AG09319 (cell line): ENCODE data around the gene HDGFL2.

ENCODE experiments used
- DNase-seq: peaks from one replicate; pipeline ENCODE4 v3.0.0-alpha.2; 2010; ENCODE audit warnings: low read depth; ENCODE audit errors: extremely low read depth
- TF ChIP-seq, protein P1 (sequence below): IDR thresholded peaks from 2 replicates; pipeline ENCODE4 v1.5.1; 2011; ENCODE audit warnings: low read depth, mild to moderate bottlenecking, inconsistent platforms, low read length, moderate library complexity

The HDGFL2 gene

DNA sequence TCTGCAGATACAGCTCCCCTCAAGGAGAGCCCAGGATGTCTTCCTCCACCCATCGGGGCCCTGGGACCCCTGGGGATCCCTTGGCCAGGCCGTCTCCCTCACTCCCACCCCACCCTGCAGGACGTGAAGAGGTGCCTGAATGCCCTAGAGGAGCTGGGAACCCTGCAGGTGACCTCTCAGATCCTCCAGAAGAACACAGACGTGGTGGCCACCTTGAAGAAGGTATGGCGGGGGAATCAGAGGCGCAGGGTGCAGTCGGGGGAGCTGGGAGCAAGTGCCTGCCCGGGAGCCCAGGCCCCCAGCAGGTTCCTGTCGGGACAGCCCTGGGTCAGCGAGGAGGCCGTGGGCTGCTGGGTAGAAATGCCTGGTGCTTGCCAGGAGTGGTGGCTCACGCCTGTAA is 26.6 kb downstream of the HDGFL2 start:
- no peak for DNase-seq
- TF ChIP-seq, protein P1, sequence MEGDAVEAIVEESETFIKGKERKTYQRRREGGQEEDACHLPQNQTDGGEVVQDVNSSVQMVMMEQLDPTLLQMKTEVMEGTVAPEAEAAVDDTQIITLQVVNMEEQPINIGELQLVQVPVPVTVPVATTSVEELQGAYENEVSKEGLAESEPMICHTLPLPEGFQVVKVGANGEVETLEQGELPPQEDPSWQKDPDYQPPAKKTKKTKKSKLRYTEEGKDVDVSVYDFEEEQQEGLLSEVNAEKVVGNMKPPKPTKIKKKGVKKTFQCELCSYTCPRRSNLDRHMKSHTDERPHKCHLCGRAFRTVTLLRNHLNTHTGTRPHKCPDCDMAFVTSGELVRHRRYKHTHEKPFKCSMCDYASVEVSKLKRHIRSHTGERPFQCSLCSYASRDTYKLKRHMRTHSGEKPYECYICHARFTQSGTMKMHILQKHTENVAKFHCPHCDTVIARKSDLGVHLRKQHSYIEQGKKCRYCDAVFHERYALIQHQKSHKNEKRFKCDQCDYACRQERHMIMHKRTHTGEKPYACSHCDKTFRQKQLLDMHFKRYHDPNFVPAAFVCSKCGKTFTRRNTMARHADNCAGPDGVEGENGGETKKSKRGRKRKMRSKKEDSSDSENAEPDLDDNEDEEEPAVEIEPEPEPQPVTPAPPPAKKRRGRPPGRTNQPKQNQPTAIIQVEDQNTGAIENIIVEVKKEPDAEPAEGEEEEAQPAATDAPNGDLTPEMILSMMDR: no peak

DNA sequence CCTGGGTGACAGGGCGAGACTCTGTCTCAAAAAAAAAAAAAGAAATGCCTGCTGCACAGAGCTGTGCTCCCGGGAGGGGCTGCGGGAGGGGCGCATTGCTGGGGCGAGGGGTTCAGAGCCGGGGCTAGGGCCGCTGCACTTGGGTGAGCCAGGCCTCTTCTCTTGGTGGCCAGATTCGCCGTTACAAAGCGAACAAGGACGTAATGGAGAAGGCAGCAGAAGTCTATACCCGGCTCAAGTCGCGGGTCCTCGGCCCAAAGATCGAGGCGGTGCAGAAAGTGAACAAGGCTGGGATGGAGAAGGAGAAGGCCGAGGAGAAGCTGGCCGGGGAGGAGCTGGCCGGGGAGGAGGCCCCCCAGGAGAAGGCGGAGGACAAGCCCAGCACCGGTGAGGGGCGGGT is 27.2 kb downstream of the HDGFL2 start:
- DNase-seq: no peak
- TF ChIP-seq, protein P1: no peak

DNA sequence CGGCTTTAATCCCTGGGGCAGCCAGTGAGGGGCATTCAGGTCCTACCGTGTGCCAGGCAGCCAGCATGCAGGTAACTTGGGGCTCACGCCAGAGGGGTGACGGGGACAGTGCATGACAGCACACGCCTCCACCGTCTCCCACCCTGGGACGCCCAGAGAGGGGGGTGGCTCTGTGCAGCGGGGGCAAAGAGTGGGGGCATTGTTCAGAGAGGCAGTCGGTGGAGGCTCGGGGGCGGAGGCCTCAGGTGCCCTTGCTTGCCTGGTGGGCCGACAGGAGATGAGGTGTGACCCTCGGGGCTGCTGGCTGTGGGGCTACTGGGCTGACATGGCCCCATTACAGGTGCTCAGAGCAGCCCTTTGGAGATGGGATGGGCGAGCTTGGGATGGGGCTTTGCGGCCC is 27.8 kb downstream of the HDGFL2 start:
- TF ChIP-seq, protein P1: no peak
- no peak for DNase-seq

DNA sequence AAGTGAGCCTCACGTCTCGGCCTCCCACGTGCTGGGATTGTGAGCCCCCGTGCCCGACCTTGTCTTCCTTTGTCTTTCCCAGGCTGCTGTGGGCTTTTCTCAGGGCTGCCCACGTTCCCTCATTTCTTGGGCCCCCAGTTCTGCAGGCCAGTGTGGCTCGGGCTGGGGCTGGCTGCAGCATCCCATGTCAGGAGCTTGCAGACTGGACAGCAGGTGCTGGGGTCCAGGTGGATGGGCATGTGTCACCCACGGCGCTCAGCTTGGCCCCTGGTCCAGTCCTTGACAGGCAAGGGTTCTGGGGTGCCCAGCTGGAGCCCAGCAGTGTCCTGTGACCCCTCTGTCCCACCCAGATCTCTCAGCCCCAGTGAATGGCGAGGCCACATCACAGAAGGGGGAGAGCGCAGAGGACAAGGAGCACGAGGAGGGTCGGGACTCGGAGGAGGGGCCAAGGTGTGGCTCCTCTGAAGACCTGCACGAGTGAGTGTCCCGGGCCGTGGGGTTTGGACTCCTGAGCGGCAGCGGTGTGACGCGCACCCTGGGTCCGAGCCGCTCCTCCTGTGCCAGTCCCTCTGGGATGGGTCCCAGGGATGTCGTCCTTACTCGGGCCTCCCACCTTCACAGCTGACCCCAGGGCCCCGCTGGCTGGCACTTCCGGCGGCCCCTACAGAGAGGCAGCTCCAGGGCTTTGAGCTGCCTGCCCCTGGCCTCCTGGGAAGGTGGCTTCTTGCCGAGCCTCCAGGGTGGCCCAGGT is 28.9 kb downstream of the HDGFL2 start:
- TF ChIP-seq, protein P1: no peak
- no peak for DNase-seq

DNA sequence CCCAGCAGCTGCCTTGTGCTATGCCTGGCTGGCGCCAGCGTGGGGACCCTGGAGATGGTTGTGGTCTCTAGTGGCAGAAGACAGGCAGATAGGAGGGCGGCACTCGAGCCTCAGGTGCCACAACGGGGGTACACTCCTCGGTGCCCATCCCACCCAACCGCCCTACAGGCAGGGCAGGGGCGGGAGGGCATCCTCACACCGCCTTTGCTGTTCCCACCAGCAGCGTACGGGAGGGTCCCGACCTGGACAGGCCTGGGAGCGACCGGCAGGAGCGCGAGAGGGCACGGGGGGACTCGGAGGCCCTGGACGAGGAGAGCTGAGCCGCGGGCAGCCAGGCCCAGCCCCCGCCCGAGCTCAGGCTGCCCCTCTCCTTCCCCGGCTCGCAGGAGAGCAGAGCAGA is 29.6 kb downstream of the HDGFL2 start:
- TF ChIP-seq, protein P1: no peak
- no peak for DNase-seq

DNA sequence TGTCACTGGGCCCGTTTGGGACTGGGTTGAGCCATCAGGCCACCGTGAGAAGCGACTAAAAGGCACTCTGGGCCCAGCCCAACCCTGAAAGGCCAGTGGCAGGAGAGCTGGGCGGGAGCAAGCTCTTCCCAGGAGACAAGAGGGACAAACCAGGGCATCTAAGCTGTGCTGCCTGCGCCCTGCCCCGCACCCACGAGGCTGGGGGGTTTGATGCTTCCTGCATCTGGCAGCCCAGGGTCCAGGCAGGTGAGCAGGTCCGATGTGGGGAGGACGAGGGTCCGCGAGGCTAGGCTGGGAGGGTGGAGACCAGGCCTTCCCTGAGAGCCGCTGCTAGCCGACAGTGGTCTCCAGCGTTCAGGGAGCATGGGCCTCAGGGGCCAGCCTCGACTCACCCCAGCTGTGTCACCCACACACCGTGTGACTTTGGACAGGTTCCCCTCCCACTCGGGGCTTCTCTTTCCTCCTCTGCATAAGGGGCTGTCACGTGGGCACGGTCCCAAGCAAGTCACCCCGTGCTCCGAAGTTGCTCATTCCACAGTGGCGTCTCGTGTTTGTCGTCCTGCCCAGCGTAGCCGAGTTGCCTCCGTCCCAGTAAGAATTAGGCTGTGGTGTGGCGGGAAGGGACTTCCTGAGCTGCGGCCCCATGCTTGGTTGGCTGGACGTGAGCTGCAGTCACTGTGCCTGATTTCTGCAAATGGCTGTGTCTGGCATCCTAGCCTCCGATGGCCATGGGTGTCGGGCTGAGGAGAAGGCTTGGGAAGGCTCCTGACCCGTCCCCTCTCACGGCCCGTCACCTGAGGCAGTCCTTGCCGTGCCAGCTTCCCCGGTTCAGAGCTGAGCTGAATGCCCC is 30.4 kb downstream of the HDGFL2 start:
- no peak for DNase-seq
- TF ChIP-seq, protein P1: no peak
